Omental fat pad (tissue), 4 donors: ENCODE results near the gene CLDN6. TPM values are rescaled to one million over a fixed set of nuclear protein-coding genes. Genes with fewer than 3 reads are reported as not detected.

Source experiments
- ATAC-seq: fragments of 150-250 bp; one replicate; pipeline ENCODE4 v1.9.1; 2016; ENCODE audit warnings: mild to moderate bottlenecking, moderate library complexity; ENCODE audit not compliant: low FRiP score
- DNase-seq: peaks from one replicate; pipeline ENCODE4 v3.0.0-alpha.2; 2019; ENCODE audit warnings: low spot score
- CTCF ChIP-seq, 3 donors: fragments of 450-650 bp; IDR thresholded peaks; one replicate each; pipeline ENCODE4 v1.5.1; 2016 to 2017; ENCODE audit warnings: antibody characterized with exemption in 3 of 3, mild to moderate bottlenecking in 3 of 3, moderate library complexity in 2 of 3
- total RNA-seq, 4 donors: library from RNA; depleted of rRNA; stranded (reverse); fragments of >200 nt; gene quantifications; one replicate each; pipeline ENCODE4 v1.1.0, GENCODE V29; 2016

The CLDN6 gene
- total RNA-seq, 4 donors from 2014 or later: not detected

DNA sequence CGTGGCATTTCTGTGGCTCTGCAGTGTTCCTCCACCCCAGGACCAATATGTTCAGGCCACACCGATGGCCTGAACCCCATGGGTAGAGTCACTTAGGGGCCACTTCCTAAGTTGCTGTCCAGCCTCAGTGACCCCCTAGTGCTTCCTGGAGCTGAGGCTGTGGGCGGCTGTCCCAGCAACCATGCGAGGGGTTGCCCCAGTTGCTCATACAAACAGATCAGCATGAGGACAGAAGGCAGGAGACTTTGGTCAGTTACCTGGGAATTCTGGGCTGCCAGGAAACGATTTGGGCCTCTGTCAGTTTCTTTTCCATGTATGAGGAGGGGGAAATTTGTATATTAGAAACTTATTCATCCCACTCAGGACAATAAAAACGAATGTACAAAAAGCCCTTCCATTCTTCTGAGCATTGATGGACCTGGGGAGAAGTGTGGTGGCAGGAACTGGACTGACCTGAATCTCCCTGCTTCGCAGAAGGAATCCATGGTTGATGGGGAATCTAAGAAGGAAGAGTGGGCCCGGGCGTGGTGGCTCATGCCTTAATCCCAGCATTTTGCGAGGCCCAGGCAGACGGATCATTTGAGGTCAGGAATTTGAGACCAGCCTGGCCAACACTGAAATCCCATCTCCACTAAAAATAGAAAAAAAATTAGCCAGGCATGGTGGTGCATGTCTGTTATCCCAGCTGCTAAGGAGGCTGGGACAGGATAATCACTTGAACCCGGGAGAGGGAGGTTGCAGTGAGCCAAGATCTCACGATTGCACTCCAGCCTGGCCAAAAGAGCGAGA, 42.5 kb upstream of the CLDN6 start:
- TF ChIP-seq CTCF (IDR thresholded peaks at IDR 0.05): no peak
- ATAC-seq: no peak
- DNase-seq: no peak

DNA sequence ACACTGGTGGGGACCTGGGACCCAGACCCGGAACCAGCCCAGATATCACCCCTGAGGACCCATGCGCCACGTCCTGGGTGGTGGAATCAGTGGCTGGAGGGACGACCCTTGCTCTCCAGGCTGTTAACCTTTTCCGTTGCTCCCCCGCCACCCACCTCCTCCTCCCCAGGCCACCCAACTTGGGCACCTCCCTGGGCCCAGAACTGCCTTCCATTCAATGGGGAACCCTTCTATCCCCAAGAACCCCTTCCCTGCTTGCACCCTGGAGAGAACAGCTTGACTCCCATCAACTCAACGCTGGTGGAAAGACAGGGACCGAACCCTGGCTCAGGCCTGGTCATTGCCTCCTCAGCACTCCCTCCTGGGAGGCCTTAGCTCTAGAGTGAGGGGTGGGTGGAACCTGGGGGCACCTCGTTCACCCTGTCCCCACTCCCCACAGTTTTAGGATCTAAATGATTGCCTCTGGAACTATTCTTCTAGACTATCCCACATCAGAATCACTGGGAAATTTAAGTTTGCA, 41.8 kb upstream of the CLDN6 start:
- peak; percentile 5 for ATAC-seq
- TF ChIP-seq CTCF (IDR thresholded peaks at IDR 0.05): no peak
- DNase-seq: no peak

- DNase-seq (peak; percentile 42), ATAC-seq (peak; percentile 91)
- peak in 2 of 3 donors; percentile 86 to 97 for TF ChIP-seq CTCF (IDR thresholded peaks at IDR 0.05)
Measured at GRCh38 chr16:3059041-3059722, 41.2 kb upstream of the CLDN6 start.

DNA sequence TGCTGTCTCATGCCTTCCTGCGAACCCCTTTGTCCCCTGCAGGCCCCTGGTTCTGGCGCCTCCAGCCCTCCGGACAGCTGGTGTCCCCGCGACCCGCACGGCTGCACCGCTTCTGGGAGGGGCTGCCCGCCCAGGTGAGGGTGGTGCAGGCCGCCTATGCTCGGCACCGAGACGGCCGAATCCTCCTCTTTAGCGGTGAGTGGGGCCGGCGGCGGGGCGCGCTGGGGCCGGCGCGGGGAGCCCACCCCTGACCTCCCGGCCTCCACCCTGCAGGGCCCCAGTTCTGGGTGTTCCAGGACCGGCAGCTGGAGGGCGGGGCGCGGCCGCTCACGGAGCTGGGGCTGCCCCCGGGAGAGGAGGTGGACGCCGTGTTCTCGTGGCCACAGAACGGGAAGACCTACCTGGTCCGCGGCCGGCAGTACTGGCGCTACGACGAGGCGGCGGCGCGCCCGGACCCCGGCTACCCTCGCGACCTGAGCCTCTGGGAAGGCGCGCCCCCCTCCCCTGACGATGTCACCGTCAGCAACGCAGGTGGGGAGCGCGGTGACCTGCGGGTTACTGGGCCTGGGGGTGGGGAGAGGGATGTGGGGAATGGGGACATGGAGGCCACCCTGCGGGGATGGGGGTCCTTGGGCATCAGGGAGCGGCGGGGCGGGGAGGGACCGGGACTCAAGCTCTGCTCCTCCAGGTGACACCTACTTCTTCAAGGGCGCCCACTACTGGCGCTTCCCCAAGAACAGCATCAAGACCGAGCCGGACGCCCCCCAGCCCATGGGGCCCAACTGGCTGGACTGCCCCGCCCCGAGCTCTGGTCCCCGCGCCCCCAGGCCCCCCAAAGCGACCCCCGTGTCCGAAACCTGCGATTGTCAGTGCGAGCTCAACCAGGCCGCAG, 40.4 kb upstream of the CLDN6 start:
- peak; percentile 16 for ATAC-seq

GRCh38 chr16:3057181-3058138, 39.5 kb upstream of the CLDN6 start:
- DNase-seq (no peak), ATAC-seq (no peak)
- no peak for TF ChIP-seq CTCF (IDR thresholded peaks at IDR 0.05)

More for the DNA sequence above, 40.4 kb upstream of the CLDN6 start:
- no peak for TF ChIP-seq CTCF (IDR thresholded peaks at IDR 0.05)
- DNase-seq: no peak
